Fibroblast of peridontal ligament (primary cell): ENCODE results near the gene RNH1.

ENCODE experiments used
- DNase-seq: peaks from one replicate; pipeline ENCODE4 v3.0.0-alpha.2; 2010; ENCODE audit errors: extremely low read depth

Gene RNH1

DNA sequence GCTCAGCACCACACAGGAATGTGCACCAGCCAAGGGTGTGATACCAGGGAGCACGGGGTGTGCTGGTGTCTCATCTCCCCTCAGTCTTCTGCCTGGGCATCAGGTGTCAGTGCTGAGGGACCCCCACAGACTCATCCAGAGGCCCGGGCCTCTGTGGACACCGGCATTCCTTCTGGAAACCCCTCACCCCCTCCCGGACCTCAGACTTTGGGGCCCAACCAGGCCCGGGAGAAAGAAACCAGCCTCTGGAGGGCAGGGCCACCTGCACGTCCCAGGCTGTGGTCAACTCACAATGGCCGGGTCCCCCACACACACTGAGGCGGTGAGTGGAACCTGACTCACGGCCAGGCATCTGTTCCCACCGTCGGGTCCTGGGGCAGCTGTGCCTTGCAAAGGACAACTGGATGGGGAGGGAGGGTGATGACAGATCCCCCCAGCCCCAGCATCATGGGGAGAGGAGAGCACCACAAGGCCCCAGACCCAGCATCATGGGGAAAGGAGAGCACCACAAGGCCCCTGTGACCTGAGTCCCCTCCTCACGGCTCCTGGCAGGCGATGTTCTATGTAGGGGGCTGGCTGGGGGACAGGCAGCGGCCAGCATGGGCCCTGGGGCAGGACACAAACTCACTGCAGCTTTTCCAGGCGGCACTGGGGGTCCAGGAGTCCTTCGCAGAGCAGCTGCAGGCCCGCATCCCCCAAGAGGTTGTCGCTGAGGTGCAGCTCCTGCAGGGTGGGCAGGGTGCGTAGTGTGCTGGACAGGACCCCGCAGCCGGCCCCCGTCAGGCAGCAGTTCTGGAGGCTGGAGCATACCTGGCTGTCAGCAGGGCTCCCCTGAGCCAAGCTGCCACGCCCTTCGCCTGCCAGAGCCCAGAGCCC is 7.6 kb downstream of the RNH1 start:
- DNase-seq, result no peak

DNA sequence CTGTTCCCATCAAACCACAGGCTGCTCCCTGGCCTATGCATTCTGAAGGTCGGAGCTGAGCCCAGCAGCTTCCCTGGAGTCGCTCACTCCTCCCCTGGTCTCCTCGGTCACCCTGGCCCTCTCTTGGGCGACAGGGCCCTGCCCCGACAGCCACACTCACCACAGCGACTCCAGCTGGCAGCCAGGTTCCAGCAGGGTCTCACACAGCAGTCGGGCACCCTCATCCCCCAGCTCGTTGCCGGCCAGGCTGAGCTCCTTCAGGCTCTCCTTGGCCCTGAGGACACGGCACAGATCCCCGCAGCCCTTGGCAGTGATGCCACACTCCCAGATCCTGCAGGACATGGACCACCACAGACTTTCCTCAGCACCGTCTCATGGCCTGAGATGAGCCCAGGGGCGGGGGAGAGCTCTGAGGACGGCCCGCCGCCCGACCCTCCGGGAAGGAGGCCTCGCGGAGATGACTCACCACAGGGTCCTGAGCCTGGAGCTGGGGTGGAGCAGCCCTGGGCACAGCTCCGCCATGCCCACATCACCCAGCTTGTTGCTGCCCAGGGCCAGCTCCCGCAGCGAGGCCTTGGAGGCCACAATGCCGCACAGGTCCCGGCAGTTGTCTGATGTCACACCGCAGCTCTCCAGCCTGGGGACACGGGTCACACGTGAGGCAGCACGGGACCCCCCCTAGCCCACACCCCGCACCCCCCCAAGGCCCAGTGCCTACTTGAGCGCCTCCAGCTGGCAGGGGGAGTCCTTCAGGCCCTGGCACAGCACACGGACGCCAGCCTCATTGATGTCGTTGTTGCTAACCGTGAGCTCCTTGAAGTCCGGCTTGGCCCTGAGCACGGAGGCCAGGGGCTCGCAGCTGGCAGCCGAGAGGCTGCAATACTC is 8.5 kb downstream of the RNH1 start:
- no peak for DNase-seq

DNA sequence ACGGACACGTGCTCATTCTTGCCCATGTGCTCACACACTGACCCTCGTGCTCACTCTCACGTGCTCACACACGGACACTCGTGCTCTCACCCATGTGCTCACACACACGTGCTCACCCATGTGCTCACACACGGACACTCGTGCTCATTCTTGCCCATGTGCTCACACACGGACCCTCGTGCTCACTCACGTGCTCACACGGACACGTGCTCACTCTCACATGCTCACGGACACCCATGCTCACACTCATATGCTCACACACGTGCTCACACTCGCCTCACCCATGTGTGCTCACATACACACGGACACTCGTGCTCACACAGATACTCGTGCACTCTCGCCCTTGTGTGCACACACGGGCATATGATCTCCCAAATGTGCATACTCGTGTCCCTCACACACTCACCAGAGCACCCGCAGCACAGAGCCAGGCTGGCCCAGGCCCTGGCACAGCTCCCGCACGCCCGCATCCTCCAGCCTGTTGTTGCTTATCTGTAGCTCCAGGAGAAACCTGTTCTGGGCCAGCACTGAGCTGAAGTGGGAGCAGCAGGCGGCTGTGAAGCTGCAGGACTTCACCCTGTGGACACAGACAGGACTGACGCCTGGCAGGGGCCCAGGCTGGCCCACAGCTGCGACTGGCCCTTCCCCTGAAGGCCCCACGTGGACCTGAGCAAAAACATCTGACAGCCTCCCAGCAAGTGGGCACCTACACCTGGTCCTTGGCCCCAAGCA is 9.3 kb downstream of the RNH1 start:
- no peak for DNase-seq

DNA sequence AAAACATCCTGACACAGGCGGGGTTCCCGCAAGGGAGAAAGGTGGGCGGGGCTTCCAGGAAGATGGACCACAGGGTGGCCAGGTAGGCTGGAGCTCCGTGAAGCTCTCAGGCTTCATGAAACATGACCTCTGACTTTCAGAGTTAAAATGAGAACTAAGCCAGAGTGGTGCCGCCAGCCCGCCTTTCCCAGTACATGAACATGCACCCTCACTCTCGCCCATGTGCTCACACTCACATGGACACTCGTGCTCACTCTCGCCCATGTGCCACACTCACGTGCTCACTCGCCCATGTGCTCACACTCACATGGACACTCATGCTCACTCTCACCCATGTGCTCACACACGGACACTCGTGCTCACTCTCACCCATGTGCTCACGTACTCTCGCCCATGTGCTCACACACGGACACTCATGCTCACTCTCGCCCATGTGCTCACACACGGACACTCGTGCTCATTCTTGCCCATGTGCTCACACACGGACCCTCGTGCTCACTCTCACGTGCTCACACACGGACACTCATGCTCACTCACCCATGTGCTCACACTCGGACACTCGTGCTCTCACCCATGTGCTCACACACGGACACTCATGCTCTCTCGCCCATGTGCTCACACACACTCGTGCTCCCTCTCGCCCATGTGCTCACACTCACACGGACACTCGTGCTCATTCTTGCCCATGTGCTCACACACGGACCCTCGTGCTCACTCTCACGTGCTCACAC is 10.0 kb downstream of the RNH1 start:
- no peak for DNase-seq

DNA sequence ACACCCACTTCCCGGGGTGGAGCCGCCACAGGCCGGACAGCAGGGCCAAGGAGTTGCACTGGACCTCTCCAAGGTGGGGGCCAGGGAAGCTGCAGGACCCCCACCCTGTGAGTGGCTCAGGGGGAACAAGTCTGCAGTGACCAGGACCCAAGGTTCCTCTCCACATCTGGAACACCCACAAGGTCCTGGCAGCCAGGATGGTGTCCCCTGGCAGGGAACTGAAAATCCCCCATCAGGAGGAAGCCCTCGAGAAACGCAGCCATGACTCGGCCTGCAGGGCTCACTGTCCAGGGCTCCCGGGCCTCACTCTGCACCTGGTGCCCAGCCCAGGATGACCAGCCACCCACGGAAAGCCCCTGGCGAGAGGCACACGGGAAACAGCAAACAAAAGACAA is 11.5 kb downstream of the RNH1 start:
- DNase-seq, result no peak

DNA sequence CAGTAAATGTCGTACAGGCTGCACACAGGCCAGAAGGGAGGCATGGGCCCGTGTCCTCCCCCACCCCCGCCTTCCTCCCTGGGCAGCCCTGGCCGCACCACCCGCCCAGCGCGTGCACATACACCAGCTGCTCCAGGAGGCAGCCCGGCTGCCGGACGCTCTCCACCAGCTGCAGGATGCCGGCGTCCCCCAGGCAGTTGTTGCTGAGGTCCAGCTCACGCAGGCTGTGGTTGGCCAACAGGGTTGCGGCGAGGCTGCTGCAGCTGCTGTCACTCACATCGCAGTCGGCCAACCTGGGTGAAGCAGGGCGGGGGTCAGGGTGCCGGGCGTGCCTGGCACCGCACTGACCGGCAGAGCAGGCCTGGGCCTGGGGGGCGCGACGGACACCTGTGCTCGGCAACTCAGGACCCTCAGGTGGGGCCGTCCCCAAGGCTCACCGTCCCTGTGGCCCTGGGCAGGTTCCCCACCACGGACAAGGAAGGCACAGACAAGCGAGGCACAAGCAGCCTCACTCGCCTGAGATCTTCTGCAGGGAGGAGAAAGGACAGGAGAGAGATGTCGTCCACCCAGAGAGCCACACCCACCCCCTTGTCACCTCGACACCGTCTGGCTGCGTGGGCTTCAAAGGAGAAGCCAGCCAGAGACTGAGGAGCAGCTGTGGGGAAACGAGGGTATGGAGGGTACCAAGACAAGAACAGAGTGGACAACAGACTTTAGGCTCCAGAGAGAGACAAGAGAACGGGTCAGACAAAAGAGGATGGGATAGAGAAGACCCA is 12.1 kb downstream of the RNH1 start:
- no peak for DNase-seq

DNA sequence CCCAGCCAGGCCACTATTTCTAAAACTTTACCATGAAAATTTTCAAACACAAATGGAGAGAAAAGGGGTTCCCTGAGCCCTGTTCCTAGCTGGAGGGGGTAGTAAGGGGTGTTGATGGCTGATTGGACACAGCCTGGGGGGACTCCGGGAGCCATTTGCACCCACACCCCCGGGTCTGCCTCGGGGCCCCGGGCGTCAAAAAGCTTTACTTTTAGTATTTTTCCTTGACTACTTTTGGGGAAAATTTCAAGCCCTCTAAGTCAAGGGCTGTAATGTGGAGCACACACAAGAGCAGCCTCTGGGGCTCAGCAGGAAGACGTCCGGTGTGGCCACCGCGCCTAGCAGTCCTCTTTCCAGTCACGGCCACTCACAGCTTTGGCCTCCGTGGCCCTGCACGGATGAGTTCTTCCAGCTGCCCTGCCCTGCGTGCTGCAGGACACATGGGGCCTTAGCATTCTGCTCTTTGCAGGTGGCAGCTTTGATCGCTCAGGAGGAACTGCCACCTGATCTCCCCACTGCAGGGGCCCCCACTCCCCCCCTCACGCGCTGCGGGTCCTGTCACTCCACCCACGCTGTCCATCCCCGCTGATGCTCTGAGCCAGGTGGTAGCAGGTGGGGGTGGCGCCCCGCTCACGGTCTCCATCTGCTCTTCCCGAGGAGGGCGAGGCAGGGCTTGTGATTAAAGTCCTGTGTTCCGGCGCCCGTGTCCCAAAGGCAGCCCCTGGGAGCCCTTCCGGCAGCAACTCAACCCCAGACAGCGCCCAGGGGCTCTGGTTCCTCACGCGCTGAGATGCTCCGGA is 14.4 kb downstream of the RNH1 start:
- no peak for DNase-seq

DNA sequence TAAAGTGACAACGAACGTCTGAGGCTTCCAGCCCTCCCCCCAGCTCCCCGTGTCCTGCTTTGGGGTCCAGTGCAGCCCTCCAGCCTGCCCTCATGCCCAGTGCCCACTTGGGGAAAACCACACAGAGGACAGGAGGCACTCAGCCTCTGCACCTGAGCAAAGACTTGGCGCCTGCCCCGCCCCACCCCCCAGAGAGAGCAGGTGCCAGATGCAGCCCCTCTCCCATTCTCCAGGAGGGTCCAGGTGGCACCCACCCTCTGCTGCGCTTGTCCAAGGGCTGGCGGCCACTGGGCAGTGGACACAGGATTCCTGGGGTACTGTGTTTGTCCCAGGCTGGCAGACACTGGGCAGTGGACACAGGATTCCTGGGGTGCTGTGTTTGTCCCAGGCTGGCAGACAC is 15.7 kb downstream of the RNH1 start:
- no peak for DNase-seq

DNA sequence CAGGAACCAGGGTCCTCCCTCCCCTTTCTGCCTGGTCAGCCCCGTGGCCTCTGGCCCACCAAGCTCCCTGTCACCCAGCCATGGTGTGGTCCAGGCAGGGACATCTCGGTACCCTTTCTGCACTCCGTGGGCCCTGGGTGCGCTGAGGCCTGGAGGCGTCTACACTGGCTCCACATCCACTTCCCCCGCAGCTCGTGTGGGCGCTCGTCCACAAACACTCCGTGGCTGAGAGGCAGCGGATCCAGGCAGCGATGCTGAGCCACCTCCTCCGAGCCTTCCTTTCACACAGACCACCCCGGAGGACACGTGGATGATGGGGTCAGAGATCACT is 16.1 kb downstream of the RNH1 start:
- no peak for DNase-seq

DNA sequence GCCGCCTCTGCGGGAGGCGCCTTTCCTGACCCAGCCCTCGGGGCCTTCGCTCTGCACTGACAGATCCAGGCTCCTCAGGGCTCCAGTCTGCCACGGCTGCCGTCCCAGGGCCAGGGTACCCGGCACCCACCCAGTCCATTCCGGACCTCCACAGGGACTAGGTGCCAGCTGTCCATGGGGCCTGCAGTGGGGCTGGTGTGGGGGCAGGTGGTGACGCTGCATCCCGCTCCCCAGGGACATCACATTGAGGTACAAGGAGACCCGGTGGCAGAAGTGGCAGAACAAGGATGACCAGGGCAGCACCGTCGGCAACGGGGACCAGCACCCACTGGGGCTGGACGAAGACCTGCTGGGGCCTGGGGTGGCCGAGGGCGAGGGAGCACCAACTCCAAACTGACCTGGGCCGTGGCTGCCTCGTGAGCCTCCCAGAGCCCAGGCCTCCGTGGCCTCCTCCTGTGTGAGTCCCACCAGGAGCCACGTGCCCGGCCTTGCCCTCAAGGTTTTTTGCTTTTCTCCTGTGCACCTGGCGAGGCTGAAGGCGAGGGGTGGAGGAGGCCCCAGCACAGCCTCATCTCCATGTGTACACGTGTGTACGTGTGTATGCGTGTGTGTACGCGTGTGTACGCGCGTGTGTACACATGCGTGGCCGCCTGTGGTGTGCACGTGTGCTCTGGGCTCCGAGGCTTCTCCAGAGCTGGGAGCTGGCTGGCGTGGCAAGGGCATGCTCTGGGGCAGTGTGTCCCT is 16.7 kb downstream of the RNH1 start:
- DNase-seq, result no peak

DNA sequence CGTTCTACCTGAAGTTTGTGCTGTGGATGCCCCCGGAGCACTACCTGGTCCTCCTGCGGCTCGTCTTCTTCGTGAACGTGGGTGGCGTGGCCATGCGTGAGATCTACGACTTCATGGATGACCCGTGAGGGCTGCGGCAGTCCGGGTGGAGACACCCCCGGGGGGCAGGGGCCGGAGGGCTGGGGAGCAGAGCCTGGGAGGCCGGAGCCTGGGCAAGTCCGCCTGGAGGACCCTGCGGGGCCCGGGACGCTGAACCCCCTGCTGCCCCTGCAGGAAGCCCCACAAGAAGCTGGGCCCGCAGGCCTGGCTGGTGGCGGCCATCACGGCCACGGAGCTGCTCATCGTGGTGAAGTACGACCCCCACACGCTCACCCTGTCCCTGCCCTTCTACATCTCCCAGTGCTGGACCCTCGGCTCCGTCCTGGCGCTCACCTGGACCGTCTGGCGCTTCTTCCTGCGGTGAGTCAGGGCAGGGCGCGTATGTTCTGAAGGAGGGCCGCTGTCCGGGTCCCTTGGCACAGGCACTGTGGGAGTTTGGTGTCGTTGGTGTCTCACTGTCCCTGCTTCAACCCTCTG is 17.3 kb downstream of the RNH1 start:
- no peak for DNase-seq

DNA sequence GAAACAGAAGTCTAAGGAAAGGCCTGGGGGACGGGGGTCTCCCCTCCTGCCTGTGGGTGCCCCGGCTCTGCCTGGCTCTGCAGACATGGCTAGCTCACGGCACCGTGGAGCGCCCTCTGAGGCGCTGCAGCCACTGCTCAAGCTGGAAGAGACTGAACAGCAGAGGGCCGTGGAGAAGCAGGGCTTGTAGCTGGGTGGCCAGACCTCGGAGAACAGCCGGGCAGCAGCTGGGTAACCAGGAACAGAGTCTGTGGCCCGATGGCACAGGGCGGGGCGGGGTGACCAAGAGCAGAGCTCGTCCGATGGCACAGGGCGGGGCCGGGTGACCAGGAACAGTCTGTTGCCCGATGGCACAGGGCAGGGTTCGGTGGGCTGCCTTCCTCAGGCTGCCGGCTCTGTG is 18.1 kb downstream of the RNH1 start:
- no peak for DNase-seq

DNA sequence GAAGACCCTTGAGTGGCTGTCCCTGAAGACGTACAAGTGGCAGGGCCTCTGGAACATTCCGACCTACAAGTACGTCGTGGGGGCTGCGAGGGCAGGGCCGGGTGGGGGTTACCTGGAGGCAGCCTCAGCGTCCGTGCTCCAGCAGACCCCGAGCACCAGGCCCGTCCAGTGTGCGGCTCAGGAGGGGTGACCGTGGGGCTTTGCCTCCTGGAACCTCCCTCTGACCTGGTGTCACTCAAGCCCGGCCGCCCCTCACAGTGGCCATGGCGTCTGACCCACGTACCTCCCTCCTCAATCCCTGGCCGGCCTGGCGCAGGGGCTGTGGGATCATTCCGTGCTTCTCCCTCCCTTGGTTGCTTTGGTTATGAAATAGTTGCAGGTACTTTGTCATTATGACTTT is 18.5 kb downstream of the RNH1 start:
- no peak for DNase-seq

DNA sequence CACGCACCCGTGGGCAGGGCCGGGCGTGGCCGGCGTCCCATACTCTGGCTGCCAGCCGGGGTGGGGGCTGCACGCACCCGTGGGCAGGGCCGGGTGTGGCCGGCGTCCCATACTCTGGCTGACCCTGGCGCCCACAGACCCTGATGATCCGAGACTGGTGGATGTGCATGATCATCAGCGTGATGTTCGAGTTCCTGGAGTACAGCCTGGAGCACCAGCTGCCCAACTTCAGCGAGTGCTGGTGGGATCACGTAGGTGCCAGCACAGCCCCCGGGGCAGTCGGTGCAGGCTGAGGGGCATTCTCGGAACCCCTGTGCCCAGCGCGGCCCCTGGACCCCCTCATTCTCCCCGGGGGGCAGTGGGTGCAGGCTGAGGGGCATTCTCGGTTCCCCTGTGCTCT is 19.0 kb downstream of the RNH1 start:
- DNase-seq, result no peak

DNA sequence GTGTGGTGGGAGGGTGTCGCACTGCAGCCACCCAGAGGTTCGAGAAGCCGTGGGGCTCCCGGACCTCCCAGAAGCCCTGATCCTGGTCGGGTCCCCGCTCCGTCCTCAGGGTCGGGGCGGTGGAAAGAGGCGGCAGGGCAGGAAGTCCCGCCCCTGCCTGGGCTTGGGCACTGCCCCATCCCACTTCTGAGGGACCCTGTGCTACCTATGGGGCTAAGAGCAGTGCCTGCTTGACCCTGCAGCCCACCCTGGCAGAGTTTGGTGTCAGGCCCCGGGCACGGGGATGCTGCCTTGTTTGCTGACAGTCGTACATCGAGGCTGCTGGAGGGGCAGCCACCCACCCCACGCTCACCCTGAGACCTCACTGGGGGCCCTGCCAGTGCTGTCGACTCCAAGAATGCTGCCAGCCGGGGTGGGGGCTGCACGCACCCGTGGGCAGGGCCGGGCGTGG is 19.4 kb downstream of the RNH1 start:
- DNase-seq, result no peak

DNA sequence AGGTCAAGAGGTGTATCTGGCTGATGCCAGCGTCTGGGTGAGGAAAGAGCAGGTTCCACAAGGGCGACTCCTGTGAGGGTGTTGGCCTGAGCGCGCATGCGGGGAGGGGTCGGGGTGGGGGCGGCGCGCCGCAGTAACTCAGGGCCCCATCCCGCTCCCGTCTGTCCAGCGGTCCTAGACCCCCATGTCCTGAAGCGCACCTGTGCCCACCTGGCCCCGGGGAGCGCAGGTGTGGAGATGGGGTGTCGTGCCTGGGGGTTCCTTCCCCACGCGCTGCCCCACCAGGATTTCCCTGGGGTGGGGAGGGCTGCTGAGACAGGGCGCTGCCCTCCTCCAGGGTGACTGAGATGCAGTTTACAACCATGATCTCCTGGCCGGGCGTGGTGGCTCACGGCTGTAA is 20.9 kb downstream of the RNH1 start:
- DNase-seq, result no peak

DNA sequence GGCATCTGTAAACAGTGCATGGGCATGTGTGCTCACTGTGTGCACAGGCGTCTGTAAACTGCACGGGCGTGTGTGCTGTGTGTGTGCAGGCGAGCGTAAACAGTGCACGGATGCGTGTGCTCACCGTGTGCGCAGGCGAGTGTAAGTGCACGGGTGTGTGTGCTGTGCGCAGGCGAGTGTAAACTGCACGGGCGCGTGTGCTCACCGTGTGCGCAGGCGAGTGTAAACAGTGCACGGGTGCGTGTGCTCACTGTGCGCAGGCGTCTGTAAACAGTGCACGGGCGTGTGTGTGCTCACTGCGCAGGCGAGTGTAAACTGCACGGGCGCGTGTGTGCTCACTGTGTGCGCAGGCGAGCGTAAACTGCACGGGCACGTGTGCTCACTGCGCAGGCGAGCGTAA is 22.4 kb downstream of the RNH1 start:
- no peak for DNase-seq

DNA sequence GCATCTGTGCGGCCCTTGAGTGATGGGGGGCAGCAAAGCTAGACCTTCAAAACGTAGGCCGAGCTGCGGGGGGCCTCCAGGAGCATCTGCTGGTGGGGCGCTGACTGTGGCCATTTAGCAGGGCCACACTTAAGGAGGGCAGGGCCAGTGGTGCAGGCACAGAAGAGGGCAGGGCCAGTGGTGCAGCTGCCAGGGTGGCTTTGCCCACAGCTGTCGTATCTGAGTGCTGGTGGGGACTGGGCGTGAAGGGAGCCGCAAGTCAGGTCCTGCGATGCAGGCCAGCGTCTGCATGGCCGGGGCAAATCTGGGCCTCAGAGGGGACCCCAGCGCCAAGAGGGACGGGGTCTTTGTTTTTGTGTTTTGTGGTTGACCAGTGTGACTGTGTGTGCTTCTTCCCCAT is 27.7 kb downstream of the RNH1 start:
- no peak for DNase-seq
